ENCODE measurements around the gene EGFL7.

DNA sequence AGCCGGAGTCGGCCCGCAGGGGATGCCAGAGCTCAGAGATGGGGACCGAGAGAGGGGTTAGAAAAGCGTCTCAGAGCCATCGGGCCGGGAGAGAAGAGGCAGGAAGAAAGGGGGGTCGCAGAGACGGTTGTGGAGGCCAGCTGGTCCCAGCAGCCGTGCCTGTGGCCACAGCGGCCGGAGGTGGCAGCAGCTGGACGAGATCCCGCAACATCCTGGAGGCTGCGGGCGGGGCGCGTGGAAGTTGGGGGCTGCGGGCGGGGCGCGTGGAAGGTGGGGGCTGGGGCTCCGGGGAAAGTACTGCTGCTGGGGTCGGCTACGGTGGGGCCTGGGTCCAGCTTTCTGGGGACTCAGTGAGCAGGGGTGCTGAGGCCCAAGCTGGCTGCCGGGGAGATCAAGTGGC is 34.4 kb upstream of the EGFL7 start:
- TF ChIP-seq, protein P1, sequence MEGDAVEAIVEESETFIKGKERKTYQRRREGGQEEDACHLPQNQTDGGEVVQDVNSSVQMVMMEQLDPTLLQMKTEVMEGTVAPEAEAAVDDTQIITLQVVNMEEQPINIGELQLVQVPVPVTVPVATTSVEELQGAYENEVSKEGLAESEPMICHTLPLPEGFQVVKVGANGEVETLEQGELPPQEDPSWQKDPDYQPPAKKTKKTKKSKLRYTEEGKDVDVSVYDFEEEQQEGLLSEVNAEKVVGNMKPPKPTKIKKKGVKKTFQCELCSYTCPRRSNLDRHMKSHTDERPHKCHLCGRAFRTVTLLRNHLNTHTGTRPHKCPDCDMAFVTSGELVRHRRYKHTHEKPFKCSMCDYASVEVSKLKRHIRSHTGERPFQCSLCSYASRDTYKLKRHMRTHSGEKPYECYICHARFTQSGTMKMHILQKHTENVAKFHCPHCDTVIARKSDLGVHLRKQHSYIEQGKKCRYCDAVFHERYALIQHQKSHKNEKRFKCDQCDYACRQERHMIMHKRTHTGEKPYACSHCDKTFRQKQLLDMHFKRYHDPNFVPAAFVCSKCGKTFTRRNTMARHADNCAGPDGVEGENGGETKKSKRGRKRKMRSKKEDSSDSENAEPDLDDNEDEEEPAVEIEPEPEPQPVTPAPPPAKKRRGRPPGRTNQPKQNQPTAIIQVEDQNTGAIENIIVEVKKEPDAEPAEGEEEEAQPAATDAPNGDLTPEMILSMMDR (IDR thresholded peaks at IDR 0.05), result no peak
- no peak for TF ChIP-seq POLR2AphosphoS5 (IDR thresholded peaks at IDR 0.05; ENCODE audit: insufficient read depth in 1 of 2, low read depth in 1 of 2)

Data from vagina (tissue), 2 donors.